ENCODE results near the gene ZNFX1.

- TF ChIP-seq TAF1 (IDR thresholded peaks at IDR 0.05; ENCODE audit: borderline replicate concordance, insufficient read depth, low read length) (no peak), POLR2AphosphoS5 (IDR thresholded peaks at IDR 0.05; ENCODE audit: low read depth, low read length) (no peak), SIN3A (IDR thresholded peaks at IDR 0.05; ENCODE audit: borderline replicate concordance, insufficient read depth, low read length) (no peak)
- TF ChIP-seq, protein P1, sequence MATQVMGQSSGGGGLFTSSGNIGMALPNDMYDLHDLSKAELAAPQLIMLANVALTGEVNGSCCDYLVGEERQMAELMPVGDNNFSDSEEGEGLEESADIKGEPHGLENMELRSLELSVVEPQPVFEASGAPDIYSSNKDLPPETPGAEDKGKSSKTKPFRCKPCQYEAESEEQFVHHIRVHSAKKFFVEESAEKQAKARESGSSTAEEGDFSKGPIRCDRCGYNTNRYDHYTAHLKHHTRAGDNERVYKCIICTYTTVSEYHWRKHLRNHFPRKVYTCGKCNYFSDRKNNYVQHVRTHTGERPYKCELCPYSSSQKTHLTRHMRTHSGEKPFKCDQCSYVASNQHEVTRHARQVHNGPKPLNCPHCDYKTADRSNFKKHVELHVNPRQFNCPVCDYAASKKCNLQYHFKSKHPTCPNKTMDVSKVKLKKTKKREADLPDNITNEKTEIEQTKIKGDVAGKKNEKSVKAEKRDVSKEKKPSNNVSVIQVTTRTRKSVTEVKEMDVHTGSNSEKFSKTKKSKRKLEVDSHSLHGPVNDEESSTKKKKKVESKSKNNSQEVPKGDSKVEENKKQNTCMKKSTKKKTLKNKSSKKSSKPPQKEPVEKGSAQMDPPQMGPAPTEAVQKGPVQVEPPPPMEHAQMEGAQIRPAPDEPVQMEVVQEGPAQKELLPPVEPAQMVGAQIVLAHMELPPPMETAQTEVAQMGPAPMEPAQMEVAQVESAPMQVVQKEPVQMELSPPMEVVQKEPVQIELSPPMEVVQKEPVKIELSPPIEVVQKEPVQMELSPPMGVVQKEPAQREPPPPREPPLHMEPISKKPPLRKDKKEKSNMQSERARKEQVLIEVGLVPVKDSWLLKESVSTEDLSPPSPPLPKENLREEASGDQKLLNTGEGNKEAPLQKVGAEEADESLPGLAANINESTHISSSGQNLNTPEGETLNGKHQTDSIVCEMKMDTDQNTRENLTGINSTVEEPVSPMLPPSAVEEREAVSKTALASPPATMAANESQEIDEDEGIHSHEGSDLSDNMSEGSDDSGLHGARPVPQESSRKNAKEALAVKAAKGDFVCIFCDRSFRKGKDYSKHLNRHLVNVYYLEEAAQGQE (IDR thresholded peaks at IDR 0.05; ENCODE audit: insufficient read depth in 1 of 2, low read depth in 2 of 2, low read length in 2 of 2) = no peak
Measured at GRCh38 chr20:49248301-49248700, 29.6 kb downstream of the ZNFX1 start.

Measured in PFSK-1 (cell line).